ENCODE results near the gene FYTTD1. TPM values are rescaled to one million over a fixed set of nuclear protein-coding genes. Genes with fewer than 3 reads are reported as not detected.

FYTTD1 gene
- total RNA-seq, 1 donor from 2014 or later: 44.0 TPM

DNA sequence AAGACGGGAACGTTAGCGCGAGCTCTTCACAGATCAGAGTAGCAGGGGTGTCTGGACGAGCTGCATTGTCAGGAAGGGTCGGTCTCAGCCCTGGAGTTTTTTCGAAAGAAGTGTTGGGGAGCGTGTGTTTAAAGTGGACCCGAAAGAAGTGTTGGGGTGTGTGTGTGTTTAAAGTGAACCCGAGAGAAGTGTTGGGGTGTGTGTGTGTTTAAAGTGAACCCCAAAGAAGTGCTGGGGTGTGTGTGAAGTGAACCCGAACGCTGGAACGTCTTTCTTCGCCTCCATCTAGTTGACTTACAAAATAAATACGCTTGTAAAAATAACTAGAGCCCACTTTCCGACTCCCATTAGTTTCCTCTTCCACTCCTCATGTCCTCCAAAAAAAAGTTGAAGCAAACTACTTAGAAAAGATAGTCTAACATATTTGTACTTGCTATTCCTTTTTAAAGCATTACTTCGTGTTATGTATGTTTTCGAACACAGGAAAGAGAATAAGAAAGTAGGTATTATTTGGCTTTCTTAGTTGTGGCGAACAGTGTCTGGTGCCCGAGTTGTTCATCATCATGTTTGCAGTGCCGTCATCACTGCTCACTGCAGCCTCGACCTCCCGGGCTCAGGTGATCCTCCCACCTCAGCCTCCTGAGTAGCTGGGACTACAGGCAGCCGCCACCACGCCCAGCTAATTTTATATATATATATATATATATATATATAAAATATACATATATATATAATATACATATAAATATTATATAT, 42.4 kb downstream of the FYTTD1 start:
- H3K9me3 ChIP-seq: no peaks in the 10 kb centered on the region
- TF ChIP-seq POLR2AphosphoS5 (IDR thresholded peaks at IDR 0.05; ENCODE audit: insufficient read depth in 1 of 2, low read depth in 1 of 2) (no peak), CTCF (IDR thresholded peaks at IDR 0.05) (no peak), POLR2A (IDR thresholded peaks at IDR 0.05) (no peak)
- DNase-seq (ENCODE audit: extremely low spot score in 2 of 2): no peak
- H3K27ac ChIP-seq: peak overlapping the region; percentile 98
- no peaks in the 10 kb centered on the region for H3K36me3 ChIP-seq
- intact Hi-C loops (cut with DNase I): no loop called here
- H3K27me3 ChIP-seq: no peaks in the 10 kb centered on the region
- H3K4me3 ChIP-seq: peak overlapping the region; percentile 71 to 73
- H3K4me1 ChIP-seq: peaks cover 33% of the 10 kb centered on the region

DNA sequence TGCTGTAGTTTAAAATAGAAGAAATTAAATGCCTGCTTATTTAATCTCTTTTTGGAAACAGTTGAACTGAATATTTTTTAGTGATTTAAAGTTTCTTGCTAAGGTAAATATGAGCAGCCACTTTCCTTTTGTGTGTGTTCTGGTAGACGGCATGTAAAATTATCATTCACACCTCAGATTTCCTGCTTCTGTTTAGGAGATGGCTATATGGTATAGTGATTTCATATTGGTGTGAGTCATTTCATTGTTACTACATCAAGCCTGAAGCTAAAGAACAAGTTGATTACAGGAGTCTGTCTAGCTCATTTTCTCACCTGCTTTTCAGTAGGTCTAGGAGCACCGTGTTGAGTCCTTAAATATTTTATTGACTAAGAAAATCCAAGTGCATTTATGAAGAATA, 43.6 kb downstream of the FYTTD1 start:
- Histone ChIP-seq H3K4me3 (peak overlapping the region; percentile 21 to 73), H3K4me1 (peaks cover 33% of the 10 kb centered on the region), H3K27ac (no peak overlapping the region), H3K27me3 (no peaks in the 10 kb centered on the region), H3K36me3 (no peaks in the 10 kb centered on the region), H3K9me3 (no peaks in the 10 kb centered on the region)
- DNase-seq (ENCODE audit: extremely low spot score in 2 of 2): no peak
- intact Hi-C loops (cut with DNase I): no loop called here
- TF ChIP-seq POLR2AphosphoS5 (IDR thresholded peaks at IDR 0.05; ENCODE audit: insufficient read depth in 1 of 2, low read depth in 1 of 2) (no peak), CTCF (IDR thresholded peaks at IDR 0.05) (no peak), POLR2A (IDR thresholded peaks at IDR 0.05) (no peak)

DNA sequence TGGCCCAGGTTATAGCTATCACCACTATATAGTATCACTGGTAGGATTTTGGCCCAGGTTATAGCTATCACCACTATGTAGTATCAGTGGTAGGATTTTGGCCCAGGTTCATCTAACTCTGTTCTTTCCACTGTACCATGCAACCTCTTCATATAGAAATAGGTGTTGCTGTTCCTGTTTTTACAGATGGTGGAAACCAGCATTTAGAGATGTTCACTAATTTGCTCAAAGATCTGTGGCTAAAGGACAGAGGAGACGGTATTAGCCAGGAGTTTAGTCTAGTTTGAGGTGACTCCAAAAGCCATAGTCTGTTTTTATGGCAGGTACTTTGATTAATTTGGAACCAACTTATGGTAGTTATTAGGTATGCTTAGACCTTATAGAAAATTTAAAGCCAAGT, 44.4 kb downstream of the FYTTD1 start:
- H3K4me1 ChIP-seq: peaks cover 39% of the 10 kb centered on the region
- H3K4me3 ChIP-seq: no peak overlapping the region
- H3K27me3 ChIP-seq: no peaks in the 10 kb centered on the region
- no peaks in the 10 kb centered on the region for H3K36me3 ChIP-seq
- intact Hi-C loops (cut with DNase I): no loop called here
- H3K27ac ChIP-seq: no peak overlapping the region
- TF ChIP-seq POLR2A (IDR thresholded peaks at IDR 0.05): no peak
- no peak for TF ChIP-seq POLR2AphosphoS5 (IDR thresholded peaks at IDR 0.05; ENCODE audit: insufficient read depth in 1 of 2, low read depth in 1 of 2)
- no peak for TF ChIP-seq CTCF (IDR thresholded peaks at IDR 0.05)
- DNase-seq (ENCODE audit: extremely low spot score in 2 of 2): no peak
- H3K9me3 ChIP-seq: no peaks in the 10 kb centered on the region

DNA sequence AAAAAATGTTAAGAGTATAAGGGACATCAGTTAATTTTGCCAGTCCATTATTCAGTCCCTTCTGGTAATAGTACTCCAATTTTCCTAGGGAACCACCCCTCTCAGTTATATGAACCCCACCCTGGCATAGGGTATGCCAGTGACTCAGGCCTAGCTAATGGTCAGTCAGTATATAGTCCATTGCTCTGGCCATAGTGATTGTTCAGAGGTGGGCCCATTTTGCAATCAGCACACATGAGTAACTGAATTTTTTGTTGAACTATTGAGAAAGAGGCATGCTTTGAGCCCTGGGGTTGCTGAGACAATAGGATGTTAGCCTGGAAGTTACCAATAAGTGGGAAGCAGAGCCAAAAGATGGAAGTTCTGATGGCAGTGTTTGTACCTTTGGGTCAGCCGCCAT, 45.5 kb downstream of the FYTTD1 start:
- intact Hi-C loops (cut with DNase I): no loop called here
- H3K36me3 ChIP-seq: no peaks in the 10 kb centered on the region
- H3K27ac ChIP-seq: no peak overlapping the region
- no peaks in the 10 kb centered on the region for H3K9me3 ChIP-seq
- TF ChIP-seq POLR2AphosphoS5 (IDR thresholded peaks at IDR 0.05; ENCODE audit: insufficient read depth in 1 of 2, low read depth in 1 of 2): no peak
- no peak for TF ChIP-seq CTCF (IDR thresholded peaks at IDR 0.05)
- no peak for TF ChIP-seq POLR2A (IDR thresholded peaks at IDR 0.05)
- H3K27me3 ChIP-seq: no peaks in the 10 kb centered on the region
- no peak for DNase-seq (ENCODE audit: extremely low spot score in 2 of 2)
- H3K4me3 ChIP-seq: no peak overlapping the region
- H3K4me1 ChIP-seq: peaks cover 39% of the 10 kb centered on the region

- Histone ChIP-seq H3K4me3 (no peak overlapping the region), H3K4me1 (peaks cover 42% of the 10 kb centered on the region), H3K36me3 (no peaks in the 10 kb centered on the region), H3K27me3 (no peaks in the 10 kb centered on the region), H3K27ac (no peak overlapping the region), H3K9me3 (no peaks in the 10 kb centered on the region)
- DNase-seq (ENCODE audit: extremely low spot score in 2 of 2): no peak
- intact Hi-C loops (cut with DNase I): no loop called here
- TF ChIP-seq CTCF (IDR thresholded peaks at IDR 0.05) (no peak), POLR2AphosphoS5 (IDR thresholded peaks at IDR 0.05; ENCODE audit: insufficient read depth in 1 of 2, low read depth in 1 of 2) (no peak)
These were observed 46.4 kb downstream of the FYTTD1 start for GRCh38 chr3:197796087-197796486.
